Renal pelvis (tissue), 4 donors: ENCODE data around the gene GP1BB. TPM values are rescaled to one million over a fixed set of nuclear protein-coding genes. Genes with fewer than 3 reads are reported as not detected.

Experiments
- DNase-seq: peaks from one replicate; pipeline ENCODE4 v3.0.0-alpha.2; 2013
- polyA plus RNA-seq, 3 donors: library from polyadenylated mRNA; unstranded; fragments of 120-200 nt; gene quantifications; one replicate each; pipeline ENCODE4 v1.2.1, GENCODE V29; 2013; ENCODE audit not compliant: insufficient read length in 3 of 3

The GP1BB gene
- polyA plus RNA-seq, 3 donors = 1.1 to 6.4 (median 4.8) TPM

GRCh38 chr22:19710020-19710768 is 13.1 kb upstream of the GP1BB start:
- DNase-seq = no peak

GRCh38 chr22:19710769-19711106 is 12.6 kb upstream of the GP1BB start:
- DNase-seq = no peak

GRCh38 chr22:19713245-19713644 is 10.1 kb upstream of the GP1BB start:
- no peak for DNase-seq

GRCh38 chr22:19713650-19714311 is 9.6 kb upstream of the GP1BB start:
- DNase-seq = no peak

GRCh38 chr22:19714312-19715187 is 8.8 kb upstream of the GP1BB start, which contains the start of gene SEPTIN5:
Gene SEPTIN5 (plus strand): TSS chr22:19714503. CDS start chr22:19714589, 86 bp downstream.
- no peak for DNase-seq

- DNase-seq = no peak
Measured at GRCh38 chr22:19715188-19715930, 8.0 kb upstream of the GP1BB start.

- DNase-seq = no peak
Measured at GRCh38 chr22:19716041-19716828, 7.1 kb upstream of the GP1BB start.

- no peak for DNase-seq
Measured at GRCh38 chr22:19716829-19717105, 6.6 kb upstream of the GP1BB start.

- no peak for DNase-seq
Measured at GRCh38 chr22:19717181-19717580, 6.2 kb upstream of the GP1BB start.

- DNase-seq = peak; percentile 66
Measured at GRCh38 chr22:19717691-19718455, 5.5 kb upstream of the GP1BB start.

GRCh38 chr22:19718456-19719049 is 4.8 kb upstream of the GP1BB start:
- DNase-seq = no peak

- DNase-seq = no peak
Measured at GRCh38 chr22:19719050-19719482, 4.3 kb upstream of the GP1BB start.

GRCh38 chr22:19719488-19720021 is 3.8 kb upstream of the GP1BB start:
- no peak for DNase-seq

- no peak for DNase-seq
Measured at GRCh38 chr22:19720150-19720827, 3.0 kb upstream of the GP1BB start.

- no peak for DNase-seq
Measured at GRCh38 chr22:19720999-19721329, 2.4 kb upstream of the GP1BB start.

GRCh38 chr22:19721330-19722177 is 1.8 kb upstream of the GP1BB start:
- no peak for DNase-seq

- DNase-seq = no peak
Measured at GRCh38 chr22:19722178-19722981, 959 bp upstream of the GP1BB start.

GRCh38 chr22:19722982-19723231 is 432 bp upstream of the GP1BB start:
- no peak for DNase-seq
